DMS 273 (cell line): ENCODE data around the gene MATN4.

ENCODE experiments used
- DNase-seq: peaks from one replicate; lab custom pipeline; 2025; ENCODE audit not compliant: unreplicated experiment; lab: John Stamatoyannopoulos, UW

Gene MATN4

GRCh38 chr20:45257161-45257560, 50.9 kb downstream of the MATN4 start:
- DNase-seq, result no peak

- no peak for DNase-seq
Measured at GRCh38 chr20:45254383-45255262, 53.5 kb downstream of the MATN4 start, which contains the start of gene SLPI. SLPI (minus strand) TSS chr20:45254564; CDS start chr20:45254543, 21 bp downstream.

DNA sequence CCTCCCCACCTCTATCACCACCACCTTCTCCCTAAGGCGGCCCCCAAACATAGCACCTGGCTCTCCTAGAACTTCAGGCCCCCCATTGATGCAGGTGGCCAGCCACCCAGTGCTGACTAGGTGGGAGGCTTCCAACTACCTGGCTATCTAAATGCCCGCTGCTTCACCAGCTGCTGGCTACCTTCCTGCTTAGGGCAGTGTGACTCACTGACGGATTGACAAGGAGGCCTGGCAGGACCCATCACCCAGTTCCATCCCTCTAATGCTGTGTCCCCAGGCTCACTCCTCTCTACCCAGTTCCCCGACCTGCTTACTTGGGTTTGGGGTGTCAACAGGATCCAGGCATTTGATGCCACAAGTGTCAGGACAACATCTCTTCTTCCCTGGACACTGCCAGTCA, 54.8 kb downstream of the MATN4 start:
- DNase-seq, result no peak

- peak; percentile 6 for DNase-seq
Measured at GRCh38 chr20:45251884-45252560, 56.1 kb downstream of the MATN4 start.

- DNase-seq, result no peak
Measured at GRCh38 chr20:45248609-45249008, 59.5 kb downstream of the MATN4 start.

DNA sequence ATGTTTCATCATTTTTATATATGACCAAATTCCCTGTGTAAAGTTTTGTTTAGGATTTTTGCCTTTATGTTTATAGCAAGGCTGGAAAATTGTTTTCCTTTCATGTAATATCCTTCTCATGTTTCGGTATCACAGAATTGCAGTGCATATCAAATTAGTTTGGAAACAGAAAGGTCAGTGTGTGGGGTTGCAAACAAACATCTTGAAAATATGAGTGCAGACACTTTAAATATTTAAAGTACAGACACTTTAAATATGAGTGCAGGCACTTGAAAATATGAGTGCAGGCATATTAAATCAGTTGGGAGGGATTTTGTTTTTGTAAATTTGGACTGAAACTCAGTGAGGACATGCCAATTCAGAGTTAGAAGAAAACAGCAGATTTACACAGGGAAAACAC, 60.2 kb downstream of the MATN4 start:
- DNase-seq, result no peak

- no peak for DNase-seq
Measured at GRCh38 chr20:45246109-45246508, 62.0 kb downstream of the MATN4 start.
